GM19239 (cell line): ENCODE results near the gene GALNT9.

Experiments used
- DNase-seq: peaks from one replicate; pipeline ENCODE4 v3.0.0; 2011; ENCODE audit warnings: low spot score; ENCODE audit not compliant: insufficient read length
- FAIRE-seq: peaks from 2 replicates; lab custom pipeline; 2011; peaks lifted over from hg19 to GRCh38; lab: Jason Lieb, UNC

GALNT9 gene

DNA sequence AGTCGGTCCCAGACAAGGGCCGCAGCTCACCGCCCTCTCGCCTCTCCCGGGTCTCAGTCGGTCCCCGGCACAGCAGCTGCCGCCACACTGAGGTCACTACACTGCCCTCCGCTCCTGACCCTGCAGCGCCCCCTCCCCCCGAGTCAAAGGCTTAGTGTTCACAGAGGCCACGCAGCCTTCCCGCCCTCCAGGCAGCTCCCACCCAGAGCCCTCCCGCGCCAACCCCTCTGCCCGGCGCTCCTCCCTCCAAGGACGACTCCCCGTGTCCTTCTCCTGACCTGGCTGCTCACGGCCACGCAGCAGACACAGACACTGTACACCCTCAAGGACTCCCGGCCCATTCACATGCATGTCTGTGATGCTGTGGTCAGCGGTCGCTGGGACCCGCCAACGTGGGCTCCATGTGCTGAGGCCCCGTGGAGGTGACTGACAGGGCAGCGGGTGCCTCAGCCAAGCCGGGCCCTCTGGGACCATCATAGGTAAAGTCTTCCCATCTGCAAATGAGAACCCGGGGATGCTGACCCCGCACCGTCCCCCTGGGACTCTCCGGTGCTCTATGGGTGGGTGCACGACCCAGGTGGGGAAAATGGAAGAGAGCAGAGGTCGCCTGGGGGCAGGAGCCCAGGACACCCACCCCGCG is 16.3 kb upstream of the GALNT9 start:
- FAIRE-seq (no peak), DNase-seq (no peak)

DNA sequence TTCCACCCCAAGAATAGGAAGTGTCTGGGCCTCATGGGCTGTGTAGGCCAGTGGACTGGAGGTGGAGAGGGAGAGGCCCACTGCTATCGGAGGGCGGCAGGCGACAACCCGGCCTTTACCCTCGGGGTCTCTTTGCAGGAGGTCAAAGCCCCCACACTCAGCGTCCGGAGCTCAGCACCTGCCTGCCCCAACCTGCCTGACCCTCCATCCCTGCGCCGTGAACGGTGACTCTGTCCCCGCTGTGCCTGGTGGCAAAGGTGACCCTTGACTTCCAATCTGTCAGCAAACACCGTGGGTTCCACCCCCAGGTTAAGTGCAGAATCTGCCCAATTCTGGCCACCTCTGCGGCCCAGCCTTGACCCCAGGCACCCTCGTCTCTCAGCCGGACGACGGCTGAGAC is 15.7 kb upstream of the GALNT9 start:
- FAIRE-seq (no peak), DNase-seq (no peak)

DNA sequence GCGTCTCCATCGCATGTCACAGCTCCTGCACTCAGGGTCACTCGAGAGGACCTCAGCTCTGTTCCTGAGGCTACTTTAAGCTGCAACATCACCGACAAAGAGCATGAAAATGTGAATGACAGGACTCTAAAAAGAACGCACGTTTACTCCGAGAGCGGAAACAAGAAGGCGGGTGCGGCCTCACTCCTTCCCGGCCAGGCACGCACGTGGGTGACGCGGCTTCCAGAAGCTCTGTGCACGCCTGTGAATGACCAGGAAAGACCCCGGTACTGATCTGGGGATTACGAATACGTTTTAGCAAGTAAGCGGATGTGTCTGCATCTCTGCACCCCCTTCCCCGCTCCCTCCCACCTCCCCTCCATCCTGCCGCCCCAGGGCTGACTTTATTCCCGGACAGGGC is 15.2 kb upstream of the GALNT9 start:
- no peak for DNase-seq
- FAIRE-seq, result no peak

DNA sequence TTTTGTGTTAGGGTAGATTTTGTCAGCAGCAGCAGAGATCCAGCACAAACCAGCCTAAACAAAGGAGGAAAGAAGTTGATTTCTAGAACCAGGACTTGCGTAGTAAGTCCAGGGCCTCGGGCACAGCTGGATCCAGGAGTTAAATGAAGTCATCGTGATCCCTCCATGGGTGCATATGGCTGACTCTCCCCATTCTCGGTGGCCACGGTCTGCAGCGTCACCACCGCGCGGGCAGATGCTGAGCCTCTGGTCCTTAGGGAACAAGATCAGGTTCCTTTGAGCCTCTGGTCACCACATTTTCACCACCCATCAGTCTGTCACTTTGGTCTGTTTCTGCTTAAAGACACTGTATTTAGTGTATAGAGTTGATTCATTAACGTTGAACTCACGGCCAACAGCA is 14.8 kb upstream of the GALNT9 start:
- FAIRE-seq, result no peak
- DNase-seq, result no peak

DNA sequence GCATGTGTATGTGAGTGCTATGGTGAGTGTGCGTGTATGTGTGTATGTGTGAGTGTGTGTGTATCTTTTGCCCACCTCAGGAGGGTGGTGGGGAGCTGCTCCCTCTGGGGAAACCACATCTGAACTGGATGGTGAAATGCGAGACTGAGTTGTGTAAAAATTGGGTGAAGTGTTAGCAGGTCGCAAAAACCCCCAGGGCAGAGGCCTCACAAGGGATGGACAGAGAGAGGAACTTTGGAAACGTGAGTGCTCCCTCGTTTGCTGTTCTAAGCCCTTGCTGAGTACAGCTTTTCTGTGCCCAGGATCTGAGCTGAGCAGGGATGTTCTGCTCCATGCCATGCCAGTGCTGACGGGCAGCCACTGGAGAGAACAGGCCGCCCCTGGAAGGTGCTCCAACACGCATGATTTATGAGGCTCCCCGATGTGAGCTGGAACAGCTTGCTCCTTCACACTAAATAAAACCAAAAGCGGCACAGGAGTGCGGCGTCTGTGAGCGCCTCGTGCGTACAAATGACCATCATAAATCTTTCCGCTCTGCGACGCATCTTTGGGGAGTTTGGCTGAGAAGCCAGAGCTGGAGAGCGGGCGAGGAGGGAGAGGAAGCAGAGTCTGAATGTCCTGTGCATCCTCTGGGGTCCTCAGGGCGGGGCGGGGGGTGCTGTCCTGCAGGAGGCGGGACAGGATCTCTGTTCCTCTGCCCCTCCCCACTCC is 14.1 kb upstream of the GALNT9 start:
- no peak for DNase-seq
- FAIRE-seq, result no peak

DNA sequence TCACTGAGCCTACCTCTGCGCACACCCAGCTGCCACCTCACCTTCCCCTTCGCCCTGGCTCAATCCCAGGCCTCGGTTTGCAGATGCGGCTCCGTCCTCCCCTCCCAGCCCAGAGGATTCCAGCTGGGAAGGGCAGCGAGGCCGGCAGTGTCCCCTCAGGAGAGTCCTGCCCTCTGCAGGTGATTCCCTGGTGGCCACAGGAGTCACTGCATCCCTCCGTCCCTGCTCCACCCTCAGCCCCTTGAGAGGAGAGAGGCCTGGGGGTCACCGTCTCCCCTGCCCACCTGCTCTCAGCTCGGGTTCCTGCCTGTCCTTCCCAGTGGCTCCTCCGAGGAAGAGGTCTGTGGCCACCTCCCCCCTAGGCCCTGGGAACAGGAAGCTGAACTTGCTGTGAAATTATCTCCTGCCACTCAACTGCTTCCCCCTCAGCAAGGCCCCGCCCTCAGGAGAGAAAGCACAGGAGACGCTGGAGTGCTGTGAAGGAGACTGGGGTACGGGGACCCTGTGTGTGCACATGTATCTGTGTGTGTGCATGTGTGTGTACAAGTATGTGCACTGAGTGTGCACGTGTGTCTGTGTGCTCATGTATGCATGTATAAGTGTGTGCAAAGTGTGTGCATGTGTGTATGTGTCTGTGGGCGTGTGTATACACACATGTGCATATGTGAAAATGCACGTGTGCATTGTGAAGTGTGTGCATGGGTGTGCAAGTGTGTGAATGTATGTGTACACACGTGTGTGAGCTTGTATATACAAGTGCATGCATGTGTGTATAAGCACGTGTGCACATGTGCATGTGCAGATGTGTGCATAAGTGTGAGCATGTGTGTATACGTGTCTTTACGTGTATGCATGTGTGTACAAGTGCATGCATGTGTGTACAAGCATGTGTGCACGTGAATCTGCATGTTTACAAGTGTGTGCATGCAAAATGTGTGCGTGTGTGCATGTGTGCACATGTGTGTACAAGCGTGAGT is 13.2 kb upstream of the GALNT9 start:
- no peak for DNase-seq
- no peak for FAIRE-seq

DNA sequence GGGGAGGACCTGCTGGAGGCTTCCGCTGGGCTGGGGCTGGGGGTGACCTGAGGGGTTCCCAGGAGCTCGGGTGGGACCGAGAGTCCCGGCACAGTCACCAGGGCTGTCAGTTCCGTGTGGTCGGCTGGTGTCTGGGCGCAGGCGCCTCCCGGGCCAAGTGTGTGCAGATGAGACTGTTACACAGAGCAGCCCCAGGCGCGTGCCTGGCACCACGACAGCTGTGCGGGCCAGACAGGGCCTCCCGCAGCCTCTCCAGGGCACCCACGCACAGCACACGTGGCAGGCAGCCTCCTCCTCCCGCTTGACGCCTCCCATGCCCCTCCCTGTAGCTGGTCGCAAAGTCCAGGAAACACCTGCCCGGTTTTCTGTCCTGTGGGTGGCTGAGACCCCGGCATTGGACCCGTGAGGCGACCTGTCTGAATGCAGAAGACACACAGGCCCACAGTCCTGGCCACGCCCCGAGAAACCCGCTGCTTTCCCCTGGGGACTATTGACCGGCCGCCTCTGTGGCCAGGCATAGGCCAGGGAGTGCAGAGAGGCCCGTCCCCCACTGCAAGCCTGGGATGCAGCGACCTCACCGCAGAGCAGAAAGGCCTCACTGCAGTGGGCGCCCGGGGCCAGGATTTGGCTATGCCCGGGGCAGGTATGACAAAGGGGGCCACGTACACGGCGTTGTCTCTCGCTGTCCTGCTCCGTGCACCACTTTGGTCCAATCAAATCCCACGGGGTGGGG is 12.1 kb upstream of the GALNT9 start:
- DNase-seq (no peak), FAIRE-seq (no peak)

DNA sequence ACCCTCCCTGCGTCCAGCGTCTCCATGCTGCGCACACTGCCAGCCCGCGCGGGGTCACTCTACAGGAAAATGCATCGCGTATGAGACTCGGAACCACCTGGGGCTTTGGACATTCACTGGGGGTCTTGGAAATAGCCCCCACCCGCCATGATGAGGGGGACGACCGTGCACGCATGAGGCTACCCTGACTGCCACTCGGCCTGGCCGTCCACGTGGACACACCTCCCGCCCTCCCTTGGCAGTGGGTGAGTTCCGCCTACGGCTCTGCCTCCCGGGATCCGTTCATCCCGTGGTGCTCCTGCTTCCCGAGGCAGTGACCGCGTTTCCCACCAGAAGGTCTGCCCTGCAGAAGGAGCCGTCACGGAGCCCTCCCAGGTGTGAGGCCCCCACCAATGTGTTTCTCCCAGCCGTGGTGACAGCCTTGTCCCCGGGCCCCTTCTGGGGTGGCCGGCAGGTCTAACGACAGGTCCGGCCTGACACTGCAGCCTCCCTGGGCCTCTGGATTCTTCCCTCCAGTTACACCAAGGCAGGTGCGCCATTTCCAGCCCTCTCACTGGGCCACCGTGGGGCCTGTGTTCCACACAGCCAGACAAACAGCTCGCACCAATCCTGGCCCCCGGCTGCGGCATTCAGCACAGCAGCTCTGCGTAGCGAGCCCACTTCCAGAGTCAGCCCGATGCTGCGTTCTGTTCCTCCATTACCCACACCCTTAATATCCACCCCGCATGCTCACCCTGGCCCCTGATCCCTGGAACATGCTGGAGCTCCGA is 11.1 kb upstream of the GALNT9 start:
- FAIRE-seq (no peak), DNase-seq (no peak)

DNA sequence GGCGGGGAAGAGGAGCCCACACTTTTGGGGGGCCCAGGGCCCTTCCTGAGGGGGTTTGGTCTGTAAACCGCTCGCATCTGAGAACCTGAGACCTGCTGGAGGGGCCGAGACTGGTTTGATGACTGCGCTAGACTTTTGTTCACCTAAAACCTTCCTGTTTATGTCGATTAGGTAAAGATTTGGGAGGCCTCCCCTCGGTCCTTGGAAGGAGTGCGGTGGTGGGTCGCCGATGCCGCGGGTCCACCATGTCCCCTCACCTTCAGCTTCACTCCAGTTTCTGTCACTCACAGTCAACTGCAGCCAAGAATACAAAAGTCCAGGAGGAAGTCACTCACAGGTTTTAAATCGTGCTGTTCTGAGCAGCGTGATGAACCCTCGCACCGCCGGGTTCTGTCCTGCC is 10.5 kb upstream of the GALNT9 start:
- no peak for FAIRE-seq
- no peak for DNase-seq

DNA sequence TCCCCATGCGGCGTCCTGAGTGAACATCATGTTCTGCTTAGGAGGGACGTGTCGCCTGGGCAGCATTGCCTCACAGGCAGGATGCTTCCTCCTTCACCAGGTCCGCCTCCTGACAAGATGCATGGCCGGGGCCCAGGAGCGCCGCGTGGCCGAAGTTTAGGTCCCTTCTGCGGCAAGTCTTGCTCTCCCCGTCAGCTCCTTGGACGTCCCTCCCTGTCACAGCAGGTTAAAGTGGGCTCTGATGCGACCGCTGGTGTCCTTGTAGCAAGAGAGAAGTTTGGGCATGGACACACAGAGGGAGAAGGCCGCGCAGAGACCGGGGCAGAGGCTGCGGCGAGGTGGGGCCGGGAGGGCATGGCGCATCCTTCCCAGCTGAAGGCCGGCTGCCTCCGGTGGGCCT is 9.4 kb upstream of the GALNT9 start:
- FAIRE-seq, result no peak
- DNase-seq, result no peak

DNA sequence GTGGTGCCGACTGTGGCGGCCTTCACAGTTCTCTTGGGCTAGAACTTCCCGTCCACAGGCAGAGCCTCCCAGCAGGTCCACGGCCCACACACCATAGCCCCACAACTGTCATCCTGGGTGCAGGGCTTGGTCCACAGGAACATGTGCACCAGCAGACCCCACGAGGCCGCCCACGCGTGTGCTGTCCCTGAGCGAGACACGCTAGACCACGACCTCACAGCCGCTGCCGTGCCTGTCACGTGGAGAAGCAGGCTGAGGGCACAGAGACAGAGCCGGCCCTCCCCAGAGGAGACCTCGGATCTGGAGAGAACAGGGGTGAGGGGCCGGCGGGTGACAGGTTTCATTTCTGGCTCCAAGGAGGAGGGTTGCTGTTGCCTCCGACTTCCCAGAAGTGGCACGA is 8.9 kb upstream of the GALNT9 start:
- FAIRE-seq (no peak), DNase-seq (no peak)

DNA sequence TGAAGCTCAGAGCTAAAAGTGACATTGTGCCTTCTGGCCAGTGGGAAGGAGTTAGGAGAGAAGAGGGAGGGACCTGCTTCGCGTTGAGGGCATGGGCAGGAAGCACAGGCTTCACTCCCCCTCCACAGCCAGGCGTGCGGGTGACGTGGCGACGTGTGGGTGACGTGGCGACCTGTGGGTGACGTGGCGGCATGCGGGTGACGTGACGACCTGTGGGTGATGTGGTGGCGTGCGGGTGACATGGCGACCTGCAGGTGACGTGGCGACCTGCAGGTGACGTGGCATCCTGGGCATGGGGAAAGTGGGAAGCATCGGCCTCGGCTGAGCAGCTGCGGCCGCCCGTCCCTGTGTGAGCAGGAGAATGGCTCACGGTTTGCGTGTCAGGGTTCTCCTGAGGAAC is 8.2 kb upstream of the GALNT9 start:
- FAIRE-seq (no peak), DNase-seq (no peak)

DNA sequence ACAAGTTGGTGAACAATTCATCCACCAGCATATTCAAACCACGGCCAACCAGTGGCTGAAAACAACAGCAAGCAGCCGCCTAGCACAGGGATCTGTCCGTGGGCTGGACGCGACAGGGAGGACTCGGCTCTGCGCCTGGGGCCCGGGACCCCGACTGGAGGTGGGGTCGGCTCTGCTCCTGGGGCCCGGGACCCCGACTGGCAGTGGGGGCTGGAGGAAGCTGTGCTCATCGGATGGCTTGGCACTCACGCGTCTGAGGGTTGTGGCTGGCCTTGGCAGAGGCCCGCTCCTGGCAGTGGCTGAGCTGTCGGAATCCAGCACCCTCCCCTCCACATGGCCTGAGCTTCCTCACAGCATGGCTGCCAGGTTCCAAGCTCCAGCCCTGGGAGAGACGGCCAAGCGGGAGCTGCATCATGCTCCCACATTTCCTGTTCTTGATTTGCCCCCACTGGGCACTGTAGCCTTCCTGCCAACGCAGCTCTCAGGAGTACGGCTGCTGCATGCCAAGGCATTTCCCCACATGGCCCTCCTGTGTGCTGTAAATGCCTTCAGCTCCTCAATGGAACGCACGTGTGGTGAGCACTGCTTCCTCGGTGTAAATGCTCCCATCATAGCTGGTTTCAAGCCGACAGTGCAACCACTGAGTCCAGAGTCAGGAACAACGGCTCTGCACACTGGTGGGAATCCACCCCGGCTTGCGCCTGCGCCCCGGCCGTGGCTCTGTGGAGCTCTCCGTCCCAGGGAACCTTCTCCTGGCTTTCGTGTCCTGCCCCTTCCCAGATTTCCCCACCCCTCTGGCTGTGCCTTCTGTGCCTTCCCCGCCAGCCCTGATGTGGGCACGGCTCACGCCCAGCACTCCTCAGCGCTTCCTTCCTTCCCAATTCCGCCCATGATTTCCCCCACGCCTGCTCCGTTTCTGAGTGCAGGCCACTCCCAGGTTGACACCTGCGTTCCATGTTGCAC is 7.3 kb upstream of the GALNT9 start:
- no peak for DNase-seq
- no peak for FAIRE-seq

DNA sequence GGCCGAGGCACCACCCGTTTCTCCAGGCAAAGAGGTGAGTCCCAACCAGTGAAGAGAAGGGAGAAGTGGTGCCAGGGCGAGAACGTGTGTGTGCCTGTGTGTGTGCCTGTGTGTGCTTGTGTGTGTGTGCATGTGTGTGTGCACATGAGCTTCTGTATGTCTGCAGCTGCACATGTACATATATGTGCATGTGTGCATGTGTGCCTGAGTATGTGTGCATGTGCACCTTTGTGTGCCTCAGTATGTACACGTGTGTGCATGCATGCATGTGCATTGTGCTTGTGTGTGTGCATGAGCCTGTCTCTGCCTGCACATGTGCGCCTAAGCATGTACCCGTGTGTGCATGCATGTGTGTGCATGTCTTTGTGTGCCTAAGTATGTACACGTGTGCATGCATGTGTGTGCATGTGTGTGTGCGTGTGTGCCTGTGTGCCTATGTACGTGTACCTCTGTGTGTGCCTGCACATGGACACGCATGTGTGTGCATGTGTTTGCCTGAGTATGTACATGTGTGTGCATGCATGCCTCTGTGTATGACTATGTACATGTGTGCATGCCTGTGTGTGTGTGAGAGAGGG is 5.9 kb upstream of the GALNT9 start:
- DNase-seq (no peak), FAIRE-seq (no peak)

DNA sequence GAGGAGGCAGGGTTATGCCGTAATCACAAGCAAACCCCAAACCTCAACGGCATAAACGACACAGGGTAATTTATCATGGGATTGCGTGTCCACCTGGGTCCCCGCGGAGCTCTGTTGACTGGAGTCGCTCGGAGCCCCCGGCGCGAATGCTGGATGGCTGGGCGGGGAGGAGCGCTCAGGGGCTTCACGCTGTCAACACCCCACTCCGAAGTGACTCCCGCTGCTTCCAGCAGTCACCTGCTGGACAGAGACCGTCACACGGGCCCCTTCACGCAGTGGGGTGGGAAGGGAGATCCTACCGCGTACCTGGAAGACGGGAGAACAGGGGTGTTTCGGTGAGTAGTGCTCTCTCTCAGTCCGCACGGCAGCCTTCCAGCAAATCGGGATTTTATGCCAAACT is 4.4 kb upstream of the GALNT9 start:
- no peak for DNase-seq
- FAIRE-seq, result no peak

DNA sequence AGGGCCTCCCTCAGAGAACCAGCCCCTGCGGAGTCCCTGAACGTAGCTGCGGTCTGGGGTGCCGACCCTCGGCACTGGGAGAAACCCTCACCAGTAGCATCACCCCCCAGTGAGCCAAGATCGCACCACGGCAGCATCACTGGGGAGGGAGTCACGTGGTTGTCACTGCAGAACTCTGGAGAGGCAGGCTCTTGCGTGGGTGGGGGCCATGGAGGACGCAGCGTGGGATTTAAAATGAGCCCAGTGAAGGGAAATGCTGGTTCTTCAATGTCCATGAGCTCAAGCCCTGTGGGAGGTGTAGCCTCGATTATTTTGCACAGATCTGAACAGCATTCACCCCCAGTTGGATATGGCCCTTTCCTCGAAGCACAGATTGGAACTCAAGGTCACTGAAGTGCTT is 3.9 kb upstream of the GALNT9 start:
- FAIRE-seq (no peak), DNase-seq (no peak)

DNA sequence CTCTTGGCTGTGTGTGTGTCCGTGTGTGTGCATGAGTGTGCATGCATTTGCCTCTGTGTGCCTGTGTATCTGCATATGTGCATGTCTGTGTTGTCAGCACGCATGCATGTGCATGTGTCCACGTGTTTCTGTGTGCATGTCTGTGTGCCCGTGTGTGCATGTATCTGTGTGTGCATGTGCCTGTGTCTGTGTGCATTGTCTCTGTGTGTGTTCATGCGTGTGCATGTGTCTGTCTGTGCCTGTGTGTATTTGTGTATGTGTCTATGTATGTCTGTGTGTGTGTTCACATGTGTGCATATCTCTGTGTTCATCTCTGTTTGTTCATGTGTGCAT is 1.1 kb upstream of the GALNT9 start:
- DNase-seq, result no peak
- no peak for FAIRE-seq

DNA sequence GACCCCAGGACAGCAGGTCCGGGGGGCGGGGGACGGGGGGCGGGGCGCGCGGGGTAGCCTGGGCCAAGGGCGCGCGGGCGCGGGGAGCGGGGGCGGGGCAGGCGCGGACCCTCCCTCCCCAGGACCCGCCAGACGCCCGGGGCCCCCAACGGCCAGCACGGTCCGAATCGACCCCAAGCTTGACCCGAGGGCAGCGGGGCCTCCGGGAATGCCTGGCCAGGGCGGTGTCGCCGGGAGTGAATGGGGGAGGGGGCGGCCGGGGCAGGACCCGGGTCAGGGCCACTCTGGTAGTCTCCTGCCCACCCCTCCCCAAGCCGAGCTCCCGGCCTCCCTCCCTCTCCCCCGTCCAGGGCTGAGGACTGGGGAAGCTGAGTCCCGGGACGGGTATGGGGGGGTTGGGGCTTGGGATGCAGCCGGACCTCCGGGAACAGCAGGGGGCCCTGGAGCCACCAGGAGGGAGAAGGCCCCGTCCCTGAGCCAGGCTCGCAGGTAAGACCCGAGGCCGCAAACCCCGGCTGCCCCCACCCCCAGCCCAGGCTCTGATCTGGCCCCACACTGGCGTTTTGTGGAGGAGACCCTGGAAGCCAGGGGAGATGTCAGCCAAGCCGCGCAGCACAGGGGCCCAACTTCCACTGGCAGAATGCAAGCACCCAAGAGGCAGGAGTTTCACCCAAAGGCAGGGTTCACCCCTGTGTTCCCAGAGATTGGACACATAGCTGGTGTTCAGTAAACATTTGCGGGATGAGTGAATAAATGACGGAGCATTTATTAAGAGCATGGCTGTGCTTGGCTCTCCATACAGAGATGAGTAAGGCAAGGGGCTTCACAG is 545 bp upstream of the GALNT9 start:
- no peak for DNase-seq
- FAIRE-seq, result no peak
